HG03520 (cell line): ENCODE measurements around the gene SARM1.

ENCODE experiments used
- ATAC-seq: cut with Tn5 transposase; IDR thresholded peaks from one replicate; pipeline ENCODE4 v1.9.1; 2021; ENCODE audit warnings: mild to moderate bottlenecking, moderate library complexity; ENCODE audit not compliant: unreplicated experiment

Gene SARM1

DNA sequence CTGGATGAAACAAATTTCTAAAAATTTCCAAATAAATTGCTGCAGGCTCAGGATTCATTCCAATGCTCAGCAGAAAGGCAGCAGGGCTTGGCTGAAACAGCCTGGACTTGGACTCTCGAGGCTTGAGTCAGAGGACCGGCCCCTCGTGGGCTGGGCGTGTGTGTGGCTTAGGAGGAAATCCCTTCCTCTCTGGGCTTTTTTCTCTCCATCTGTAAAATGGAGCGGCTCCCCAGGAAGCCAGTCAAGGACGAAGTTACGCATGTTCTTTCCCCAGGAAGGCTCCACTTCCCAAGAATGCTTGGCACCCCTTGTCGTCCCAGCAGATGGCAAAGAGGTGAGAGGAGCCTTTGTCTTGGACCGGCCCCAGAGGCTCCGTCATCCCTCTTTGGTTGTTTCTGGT is 21.0 kb downstream of the SARM1 start:
- no peak for ATAC-seq

DNA sequence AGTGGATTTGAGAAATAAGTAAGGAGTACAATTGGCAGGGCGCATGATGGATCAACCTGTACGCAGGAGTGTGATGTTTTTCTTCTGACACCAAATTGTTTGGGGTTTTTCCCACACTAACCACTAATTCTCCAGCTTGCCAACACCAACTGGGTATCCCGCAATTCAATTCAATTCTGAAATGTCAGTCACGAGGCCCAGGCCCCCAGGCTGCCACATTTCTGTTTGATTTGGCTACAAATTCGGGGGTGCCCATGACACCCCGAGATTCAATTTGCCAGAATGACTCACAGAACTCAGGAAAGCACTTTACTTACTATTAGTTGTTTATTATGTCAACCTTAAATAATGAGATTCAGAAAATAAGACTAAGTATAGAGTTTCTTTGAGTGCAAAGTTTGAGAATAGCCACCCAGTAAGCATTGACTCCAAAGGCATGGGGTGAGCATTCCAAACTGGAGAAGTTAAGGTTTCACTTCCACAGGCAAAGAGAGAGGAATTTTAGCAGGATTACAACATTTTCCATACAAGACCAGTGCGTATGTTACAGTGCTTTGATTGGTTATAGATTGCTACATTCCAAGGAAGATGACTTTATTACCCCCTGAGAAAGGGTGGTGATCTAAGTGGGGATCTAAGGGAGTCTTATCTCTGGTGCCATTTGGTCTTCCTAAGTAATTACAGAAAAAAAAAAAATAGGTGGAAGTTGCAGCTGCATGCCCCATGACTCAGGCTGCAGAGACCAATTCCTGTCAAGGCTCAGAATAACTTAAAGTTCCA is 23.0 kb downstream of the SARM1 start:
- no peak for ATAC-seq

GRCh38 chr17:28395426-28395825 is 23.9 kb downstream of the SARM1 start:
- no peak for ATAC-seq

DNA sequence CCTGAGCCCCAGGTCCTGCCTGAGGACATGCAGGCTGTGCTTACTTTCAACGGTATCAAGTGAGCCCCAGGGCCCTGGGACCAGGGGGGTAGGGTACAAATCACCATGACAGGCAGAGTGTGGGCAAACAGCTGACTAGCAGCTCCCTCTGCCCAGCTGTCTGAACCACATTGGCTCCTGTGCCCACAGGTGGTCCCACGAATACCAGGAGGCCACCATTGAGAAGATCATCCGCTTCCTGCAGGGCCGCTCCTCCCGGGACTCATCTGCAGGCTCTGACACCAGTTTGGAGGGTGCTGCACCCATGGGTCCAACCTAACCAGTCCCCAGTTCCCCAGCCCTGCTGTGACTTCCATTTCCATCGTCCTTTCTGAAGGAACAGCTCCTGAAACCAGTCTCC is 24.5 kb downstream of the SARM1 start:
- no peak for ATAC-seq

GRCh38 chr17:28396635-28397239 is 25.2 kb downstream of the SARM1 start:
- no peak for ATAC-seq

- no peak for ATAC-seq
Observed at GRCh38 chr17:28397275-28397674, 25.8 kb downstream of the SARM1 start.

- no peak for ATAC-seq
Observed at GRCh38 chr17:28397687-28398279, 26.3 kb downstream of the SARM1 start.

- no peak for ATAC-seq
Observed at GRCh38 chr17:28398280-28398981, 26.9 kb downstream of the SARM1 start.

- ATAC-seq, result no peak
Observed at GRCh38 chr17:28399808-28400207, 28.3 kb downstream of the SARM1 start.

- ATAC-seq, result no peak
Observed at GRCh38 chr17:28402224-28402630, 30.7 kb downstream of the SARM1 start.

- ATAC-seq, result no peak
Observed at GRCh38 chr17:28402844-28403243, 31.4 kb downstream of the SARM1 start.

DNA sequence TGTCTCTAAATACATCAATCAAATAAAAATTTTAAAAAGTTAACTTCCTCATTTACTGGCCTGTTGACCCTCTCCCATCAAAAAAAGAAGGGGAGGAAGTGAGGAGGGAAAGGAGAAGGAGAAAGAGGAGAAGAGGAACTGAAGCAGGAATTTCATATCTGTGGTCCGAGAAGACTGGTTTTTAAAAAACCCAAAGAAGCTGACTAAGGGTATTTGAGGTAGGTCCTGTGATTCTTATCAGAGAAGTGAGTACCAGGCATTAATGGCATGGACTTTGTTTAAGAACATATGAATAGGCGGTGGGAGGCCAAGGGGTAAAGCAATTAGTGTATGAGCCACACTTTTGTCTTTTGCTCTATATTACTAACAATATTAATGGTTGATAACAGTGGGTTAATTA is 32.5 kb downstream of the SARM1 start:
- ATAC-seq, result no peak

- ATAC-seq, result no peak
Observed at GRCh38 chr17:28404461-28404811, 32.9 kb downstream of the SARM1 start.

DNA sequence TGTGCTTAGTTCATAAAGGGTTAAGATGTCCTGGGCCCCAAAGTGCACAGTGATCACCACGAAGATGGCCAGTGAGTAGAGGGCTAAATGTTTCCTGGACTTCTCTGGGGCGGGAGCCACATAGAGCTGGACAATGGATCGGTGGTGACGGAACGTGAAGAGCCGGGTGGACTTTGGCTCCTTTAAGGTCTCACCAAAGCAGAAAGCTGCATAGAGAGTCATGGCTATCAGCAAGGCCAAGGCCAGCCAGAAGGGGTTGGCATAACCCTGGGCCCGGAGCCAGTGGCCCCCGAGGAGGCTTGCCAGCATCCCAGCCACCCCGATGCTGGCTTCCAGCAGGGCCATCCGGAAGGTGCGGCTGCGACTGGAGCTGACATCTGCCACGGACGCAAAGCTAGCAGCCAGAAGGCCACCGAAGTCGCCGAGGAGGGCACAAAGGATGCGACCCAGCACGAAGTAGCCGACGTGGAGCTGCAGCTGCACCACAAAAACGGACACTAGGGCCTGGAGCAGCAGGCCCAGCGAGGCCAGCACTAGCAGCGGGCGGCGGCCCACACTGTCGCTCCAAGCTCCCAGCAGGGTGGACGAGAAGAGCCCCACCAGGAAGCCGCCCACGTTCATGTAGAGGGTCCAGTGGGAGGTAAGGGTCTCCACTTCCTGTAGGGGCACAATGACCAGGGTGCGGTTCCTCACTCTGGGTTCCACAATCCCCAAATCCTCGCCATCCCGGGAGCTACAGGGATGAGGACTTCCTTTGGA is 33.5 kb downstream of the SARM1 start:
- no peak for ATAC-seq

DNA sequence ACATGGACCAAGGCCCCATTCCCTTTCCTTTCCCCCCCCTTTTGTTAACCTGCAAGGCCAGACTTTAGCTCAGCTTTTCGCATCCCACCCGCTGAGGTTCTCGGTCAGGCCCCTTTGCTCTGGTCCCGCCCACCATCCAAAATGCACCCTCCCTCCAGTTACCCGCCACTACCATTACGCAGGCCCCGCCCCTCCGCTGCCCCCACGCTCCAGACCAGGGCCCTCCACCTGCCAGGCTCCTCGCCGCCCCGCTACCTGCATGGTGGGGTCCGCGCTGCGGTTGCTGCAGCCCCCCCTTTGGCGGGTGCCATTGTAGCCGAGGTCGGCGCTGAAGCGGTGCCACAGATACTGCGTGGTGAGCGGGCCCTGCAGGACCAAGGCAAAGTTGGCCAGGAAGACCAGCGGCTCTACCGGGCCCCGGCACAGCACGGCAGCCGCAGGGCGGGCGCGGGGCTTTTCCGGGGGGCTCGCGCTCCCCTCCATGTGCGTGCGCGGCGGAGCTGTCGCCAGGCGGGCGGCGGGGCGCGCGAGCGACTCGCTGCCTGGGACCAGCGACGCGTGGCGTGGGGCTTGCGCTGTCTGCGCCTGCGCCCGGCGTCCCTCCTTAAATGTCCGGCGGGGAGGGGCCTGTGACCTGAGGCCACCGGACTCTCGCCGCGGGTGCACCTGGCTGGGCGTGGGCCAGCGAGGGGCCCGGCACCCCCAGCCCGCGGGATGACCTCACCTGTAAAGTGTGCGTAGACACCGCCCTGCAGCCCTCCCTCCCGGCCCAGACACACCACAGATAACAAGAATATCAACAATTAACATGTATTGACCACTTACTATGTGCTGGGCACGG is 34.4 kb downstream of the SARM1 start, which contains the start of gene SLC46A1:
Gene SLC46A1, minus strand, starts transcription at position 581 of the 841 bp plus-strand sequence. Its CDS starts 98 bp downstream, at position 483.
- peak; percentile 48 for ATAC-seq

DNA sequence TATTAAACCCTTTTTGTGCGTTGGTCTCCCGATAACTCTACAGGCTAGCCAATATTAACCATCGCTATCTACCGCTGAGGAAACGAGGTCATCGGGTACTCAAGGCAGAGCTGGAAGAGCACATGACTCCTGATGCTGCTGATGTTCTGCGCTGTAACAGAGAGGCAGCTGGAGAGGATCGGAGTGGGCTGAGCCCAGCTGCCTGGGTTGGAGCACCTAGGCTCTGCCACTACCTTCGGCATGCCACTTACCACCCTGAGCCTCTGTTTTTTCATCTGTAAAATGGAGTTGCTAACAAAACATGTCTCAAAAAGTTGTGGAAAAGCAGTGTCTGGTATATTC is 35.0 kb downstream of the SARM1 start:
- ATAC-seq, result no peak

DNA sequence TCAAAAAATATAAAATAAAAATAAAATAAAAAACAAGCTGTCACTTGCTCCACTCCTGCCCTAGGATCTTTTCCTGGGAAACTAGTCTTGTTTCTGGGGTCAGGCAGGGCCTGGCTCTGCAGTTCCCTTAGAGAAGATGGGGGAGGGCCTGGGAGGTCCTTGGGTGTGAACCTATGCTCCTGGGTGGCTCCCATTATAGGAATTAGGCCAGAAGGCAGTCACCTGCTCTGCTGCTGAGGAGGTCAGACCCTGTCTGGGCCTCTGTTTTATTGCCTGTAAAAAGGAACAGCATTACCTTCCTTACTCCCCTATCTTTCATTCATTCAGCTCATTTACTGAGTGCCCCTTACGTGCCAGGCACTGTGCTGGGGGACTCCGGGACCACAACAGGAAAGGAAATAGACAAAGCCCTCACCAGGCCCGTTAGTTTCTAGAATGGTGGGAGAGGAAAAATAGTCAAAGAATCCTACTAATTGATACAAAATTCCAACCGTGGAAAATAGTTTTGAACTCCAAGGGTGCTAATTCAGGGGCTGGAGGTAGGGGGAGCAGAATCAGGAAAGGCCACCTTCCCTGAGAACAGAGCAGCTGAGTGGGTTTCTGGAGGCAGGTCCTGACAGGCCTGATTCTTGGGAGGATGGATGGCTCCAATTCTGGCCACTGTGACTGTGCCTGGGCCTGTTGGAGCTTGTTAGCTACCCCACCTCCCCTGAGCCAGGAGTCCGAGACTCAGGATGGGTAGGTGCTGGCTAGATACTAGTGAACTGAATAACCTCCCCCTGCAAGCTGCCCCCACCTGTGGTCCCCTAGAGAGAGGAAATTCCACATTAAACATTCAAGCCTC is 35.9 kb downstream of the SARM1 start:
- ATAC-seq, result no peak

- ATAC-seq, result no peak
Observed at GRCh38 chr17:28407974-28408306, 36.4 kb downstream of the SARM1 start.

DNA sequence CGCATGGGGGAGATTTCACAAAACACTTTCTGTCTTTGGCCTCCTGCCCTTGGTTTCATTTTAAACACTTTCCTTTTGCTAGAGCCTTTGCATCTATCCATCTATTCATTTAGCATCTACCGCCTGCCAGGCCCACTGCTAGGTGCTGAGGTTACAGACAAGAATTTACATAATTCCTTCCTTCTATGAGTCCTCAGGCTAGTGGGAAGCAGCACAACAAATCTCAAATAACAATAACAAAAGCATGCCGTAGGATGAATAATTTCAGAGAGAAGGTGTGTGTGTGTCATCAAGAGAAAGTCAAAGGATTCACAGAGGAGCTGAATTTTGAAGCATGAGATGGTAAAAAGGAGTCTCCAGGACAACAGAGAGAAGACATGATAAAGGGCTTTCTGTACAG is 40.6 kb downstream of the SARM1 start:
- ATAC-seq, result no peak
